Measurements from ENCODE around the gene SLTM.
"Not testable (repeated sequence)": the region's sequence is repeated elsewhere in the genome, so short reads cannot be mapped to it uniquely, and the experiment has no call there.

Gene SLTM

DNA sequence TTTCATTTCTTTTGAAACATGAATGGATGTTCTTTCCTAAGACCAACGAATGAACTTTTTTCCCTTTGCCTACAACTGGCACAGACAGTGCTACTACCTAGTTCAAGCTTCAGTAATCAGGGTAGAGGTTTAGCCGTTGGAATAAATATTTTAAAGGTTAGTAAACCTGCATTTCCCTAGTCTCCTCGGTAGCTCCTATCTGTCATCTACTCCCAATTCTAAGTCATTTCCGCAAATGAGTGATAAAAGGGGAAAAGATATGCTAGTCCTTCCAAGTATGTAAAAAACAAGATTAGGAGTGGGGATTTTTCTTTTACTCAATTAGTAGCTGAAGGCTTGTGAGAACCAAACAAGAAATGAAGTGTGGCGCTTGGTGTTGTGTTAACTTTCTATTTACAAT is 15.2 kb downstream of the SLTM start:
- TF ChIP-seq, protein P1, sequence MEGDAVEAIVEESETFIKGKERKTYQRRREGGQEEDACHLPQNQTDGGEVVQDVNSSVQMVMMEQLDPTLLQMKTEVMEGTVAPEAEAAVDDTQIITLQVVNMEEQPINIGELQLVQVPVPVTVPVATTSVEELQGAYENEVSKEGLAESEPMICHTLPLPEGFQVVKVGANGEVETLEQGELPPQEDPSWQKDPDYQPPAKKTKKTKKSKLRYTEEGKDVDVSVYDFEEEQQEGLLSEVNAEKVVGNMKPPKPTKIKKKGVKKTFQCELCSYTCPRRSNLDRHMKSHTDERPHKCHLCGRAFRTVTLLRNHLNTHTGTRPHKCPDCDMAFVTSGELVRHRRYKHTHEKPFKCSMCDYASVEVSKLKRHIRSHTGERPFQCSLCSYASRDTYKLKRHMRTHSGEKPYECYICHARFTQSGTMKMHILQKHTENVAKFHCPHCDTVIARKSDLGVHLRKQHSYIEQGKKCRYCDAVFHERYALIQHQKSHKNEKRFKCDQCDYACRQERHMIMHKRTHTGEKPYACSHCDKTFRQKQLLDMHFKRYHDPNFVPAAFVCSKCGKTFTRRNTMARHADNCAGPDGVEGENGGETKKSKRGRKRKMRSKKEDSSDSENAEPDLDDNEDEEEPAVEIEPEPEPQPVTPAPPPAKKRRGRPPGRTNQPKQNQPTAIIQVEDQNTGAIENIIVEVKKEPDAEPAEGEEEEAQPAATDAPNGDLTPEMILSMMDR (IDR thresholded peaks at IDR 0.05; ENCODE audit: low read depth, low read length): no peak
- H3K4me3 ChIP-seq (ENCODE audit: low read depth, low read length): no peak overlapping the region

DNA sequence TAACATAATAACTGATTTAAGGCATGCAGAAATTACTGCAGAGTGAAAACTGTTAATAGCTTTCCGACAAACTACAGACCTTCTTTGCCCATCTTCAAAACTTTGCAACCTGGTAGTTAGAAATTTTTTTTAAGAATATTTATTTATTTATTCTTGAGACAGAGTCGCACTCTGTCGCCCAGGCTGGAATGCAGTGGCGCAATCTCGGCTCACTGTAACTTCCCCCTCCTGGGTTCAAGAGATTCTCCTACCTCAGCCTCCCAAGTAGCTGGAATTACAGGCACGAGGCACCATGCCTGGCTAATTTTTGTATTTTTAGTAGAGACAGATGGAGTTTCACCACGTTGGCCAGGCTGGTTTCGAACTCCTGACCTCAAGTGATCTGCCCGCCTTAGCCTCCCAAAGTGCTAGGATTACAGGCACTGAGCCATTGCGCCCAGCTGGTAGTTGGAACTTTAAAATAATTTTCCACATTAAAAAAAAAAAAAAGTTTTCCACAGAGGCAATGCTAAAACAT is 15.8 kb downstream of the SLTM start:
- H3K4me3 ChIP-seq (ENCODE audit: low read depth, low read length): not testable (repeated sequence)

DNA sequence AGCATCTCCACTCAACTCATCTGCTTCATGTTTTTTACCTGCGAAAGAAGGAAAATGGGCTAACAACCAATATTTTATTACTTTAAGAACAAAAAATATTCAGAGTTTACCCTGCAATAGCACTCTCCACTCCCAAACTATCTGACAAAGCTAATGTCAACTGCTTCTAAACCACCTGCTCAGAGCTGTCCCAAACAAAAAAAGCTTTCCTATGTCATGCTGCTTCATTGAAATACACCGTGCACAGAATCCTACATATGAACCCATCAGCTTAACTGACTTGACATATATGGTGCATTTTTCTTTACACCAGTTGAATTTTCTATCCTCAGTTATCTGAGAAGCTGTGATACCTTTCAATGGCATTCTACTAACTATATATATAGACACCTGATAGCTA is 16.5 kb downstream of the SLTM start:
- no peak overlapping the region for H3K4me3 ChIP-seq (ENCODE audit: low read depth, low read length)
- TF ChIP-seq, protein P1 (IDR thresholded peaks at IDR 0.05; ENCODE audit: low read depth, low read length): no peak

DNA sequence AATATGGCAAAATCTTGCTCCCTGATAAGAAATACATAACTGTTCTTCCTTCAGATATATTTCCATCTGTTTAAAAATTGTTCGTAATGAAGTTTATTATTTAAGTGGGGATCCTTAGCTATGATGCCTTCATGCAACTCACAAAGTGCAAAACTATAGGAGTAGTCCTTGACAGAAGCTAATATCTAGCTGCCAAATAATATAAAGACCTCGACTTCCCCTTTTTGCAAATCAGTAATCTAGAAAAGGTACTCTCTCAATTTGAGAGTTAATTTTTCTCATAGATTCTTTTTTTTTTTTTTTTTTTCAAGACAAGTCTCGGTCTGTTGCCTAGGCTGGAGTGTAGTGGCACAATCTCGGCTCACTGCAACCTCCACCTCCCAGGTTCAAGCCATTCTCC is 23.0 kb downstream of the SLTM start:
- TF ChIP-seq, protein P1 (IDR thresholded peaks at IDR 0.05; ENCODE audit: low read depth, low read length): no peak
- no peak overlapping the region for H3K4me3 ChIP-seq (ENCODE audit: low read depth, low read length)

DNA sequence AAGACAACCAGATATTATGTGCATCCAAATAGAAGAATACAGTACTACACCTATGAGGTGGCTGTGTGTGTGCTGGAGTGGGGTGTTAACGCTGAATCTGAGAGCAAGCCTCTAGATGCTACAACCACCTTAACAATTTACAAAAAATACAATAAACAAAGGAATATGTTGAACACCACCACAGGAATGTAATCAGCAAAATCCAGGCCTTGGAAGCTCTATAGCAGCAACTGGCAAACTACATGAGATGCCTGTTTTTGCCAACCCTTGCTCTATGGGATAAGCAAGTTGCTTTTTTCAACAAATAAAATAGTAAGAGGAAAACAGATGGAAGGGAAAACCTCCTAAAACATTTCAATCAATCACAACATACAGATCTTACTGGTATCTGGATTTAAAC is 23.9 kb downstream of the SLTM start:
- TF ChIP-seq, protein P1 (IDR thresholded peaks at IDR 0.05; ENCODE audit: low read depth, low read length): no peak
- H3K4me3 ChIP-seq (ENCODE audit: low read depth, low read length): no peak overlapping the region

DNA sequence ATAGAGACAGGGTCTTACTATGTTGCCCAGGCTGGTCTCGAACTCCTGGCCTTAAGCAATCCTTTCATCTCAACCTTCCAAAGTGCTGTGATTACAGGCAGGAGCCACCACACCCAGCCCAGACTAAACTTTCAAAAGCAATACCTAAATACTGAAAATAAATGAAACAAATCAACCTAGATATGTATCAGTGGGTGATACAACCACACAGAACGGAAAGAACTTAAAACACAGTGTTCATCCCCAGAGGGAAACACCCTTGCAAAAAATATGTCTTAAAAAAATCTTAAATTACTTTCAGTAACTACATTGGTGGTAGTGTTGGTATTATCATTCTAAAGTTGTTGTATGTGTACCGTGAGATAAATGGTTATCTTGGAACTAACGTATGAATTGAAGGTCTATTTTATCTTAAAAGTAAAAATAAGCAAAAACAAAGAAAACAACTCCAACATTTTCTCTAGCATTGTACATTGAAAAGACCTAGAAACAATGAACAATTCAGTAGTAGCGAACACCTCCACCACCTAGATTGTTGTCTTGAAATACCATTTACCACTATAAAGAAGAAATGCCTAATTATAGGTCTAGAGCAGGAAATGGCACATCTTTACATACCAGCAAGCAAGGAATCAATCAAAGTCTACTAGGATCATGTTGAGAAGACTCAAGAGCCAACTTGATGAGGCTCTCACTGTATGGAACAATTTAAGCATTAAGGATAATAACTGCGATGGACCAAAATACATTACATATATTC is 24.7 kb downstream of the SLTM start:
- TF ChIP-seq, protein P1 (IDR thresholded peaks at IDR 0.05; ENCODE audit: low read depth, low read length): no peak
- no peak overlapping the region for H3K4me3 ChIP-seq (ENCODE audit: low read depth, low read length)

DNA sequence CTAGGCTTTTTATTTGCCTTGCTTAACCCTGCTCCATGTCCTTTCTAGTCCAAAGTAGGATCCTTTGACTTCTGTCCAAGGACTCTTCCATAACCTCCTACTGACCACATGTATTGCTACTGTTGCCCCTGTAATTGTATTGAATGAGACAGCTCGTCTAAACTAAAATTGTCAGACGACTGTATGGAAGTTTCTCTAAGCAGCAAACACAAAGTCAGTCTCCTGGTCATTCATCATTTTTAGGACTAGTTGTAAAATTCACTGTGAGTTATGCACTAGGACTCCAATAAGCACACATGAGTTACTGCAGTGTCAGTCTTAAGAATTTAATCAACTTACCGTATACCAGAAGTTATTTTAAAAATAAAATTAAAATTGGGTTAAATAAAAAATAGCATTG is 32.8 kb downstream of the SLTM start:
- TF ChIP-seq, protein P1 (IDR thresholded peaks at IDR 0.05; ENCODE audit: low read depth, low read length): no peak

More for the DNA sequence above, 32.8 kb downstream of the SLTM start:
- H3K4me3 ChIP-seq (ENCODE audit: low read depth, low read length): no peak overlapping the region
